Subcutaneous abdominal adipose tissue (tissue), 5 donors: ENCODE data around the gene ICAM4.

Source experiments
- H3K27ac ChIP-seq: one replicate; pipeline ENCODE4 v1.7.0; 2013; ENCODE audit warnings: low read depth, mild to moderate bottlenecking, inconsistent platforms, low read length, moderate library complexity
- H3K27me3 ChIP-seq, 5 donors: one replicate each; pipeline ENCODE4 v1.7.0; 2013; ENCODE audit warnings: low read length in 5 of 5, inconsistent platforms in 1 of 5; ENCODE audit not compliant: control insufficient read depth in 5 of 5, insufficient read depth in 4 of 5
- H3K36me3 ChIP-seq, 5 donors: one replicate each; pipeline ENCODE4 v1.7.0; 2013; ENCODE audit warnings: low read length in 5 of 5; ENCODE audit not compliant: control insufficient read depth in 5 of 5, insufficient read depth in 5 of 5
- H3K4me1 ChIP-seq, 5 donors: one replicate each; pipeline ENCODE4 v1.7.0; 2013; ENCODE audit warnings: low read length in 5 of 5, mild to moderate bottlenecking in 3 of 5, moderate library complexity in 1 of 5; ENCODE audit not compliant: control insufficient read depth in 5 of 5, insufficient read depth in 5 of 5
- H3K4me3 ChIP-seq, 5 donors: one replicate each; pipeline ENCODE4 v1.7.0; 2013; ENCODE audit warnings: low read length in 5 of 5, low read depth in 1 of 5
- H3K9ac ChIP-seq, 5 donors: one replicate each; pipeline ENCODE4 v1.7.0; 2013; ENCODE audit warnings: low read length in 5 of 5, mild to moderate bottlenecking in 4 of 5, moderate library complexity in 3 of 5
- H3K9me3 ChIP-seq, 5 donors: one replicate each; pipeline ENCODE4 v1.7.0; 2013; ENCODE audit warnings: low read length in 5 of 5; ENCODE audit not compliant: control insufficient read depth in 5 of 5
- donor health status: healthy.
- donor health status: healthy.
- donor health status: healthy.
- donor health status: healthy.
- donor health status: healthy.

ICAM4 gene

DNA sequence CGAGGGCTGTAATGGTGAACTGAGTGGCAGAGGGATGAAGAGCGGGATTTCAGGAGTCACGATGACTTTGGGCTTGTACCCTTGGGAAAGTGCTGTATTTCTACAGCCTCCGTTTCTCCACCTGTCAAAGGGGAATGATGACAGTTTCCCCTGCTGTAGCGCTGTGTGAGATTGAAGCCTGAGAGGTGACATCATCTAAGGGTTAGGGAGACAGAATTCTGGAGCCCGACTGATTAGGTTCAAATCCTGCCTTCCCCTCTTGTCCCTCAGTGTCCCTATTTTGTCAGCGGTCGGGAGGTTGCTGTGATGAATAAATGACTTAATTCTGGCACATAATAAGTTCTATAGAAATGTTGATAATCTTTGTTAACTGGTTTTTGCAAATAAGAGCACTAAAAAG is 34.0 kb upstream of the ICAM4 start:
- peaks cover 0 to 35% (median 31%) of the 10 kb centered on the region in 5 donors for H3K36me3 ChIP-seq
- peak overlapping the region; percentile 68 to 100 (median 100) for H3K4me3 ChIP-seq
- no peaks in the 10 kb centered on the region for H3K27me3 ChIP-seq
- H3K4me1 ChIP-seq: peaks cover 0 to 25% (median 12%) of the 10 kb centered on the region in 5 donors
- no peaks in the 10 kb centered on the region for H3K9me3 ChIP-seq
- peak overlapping the region; percentile 77 to 92 (median 79) for H3K9ac ChIP-seq
- peak overlapping the region; percentile 50 for H3K27ac ChIP-seq

DNA sequence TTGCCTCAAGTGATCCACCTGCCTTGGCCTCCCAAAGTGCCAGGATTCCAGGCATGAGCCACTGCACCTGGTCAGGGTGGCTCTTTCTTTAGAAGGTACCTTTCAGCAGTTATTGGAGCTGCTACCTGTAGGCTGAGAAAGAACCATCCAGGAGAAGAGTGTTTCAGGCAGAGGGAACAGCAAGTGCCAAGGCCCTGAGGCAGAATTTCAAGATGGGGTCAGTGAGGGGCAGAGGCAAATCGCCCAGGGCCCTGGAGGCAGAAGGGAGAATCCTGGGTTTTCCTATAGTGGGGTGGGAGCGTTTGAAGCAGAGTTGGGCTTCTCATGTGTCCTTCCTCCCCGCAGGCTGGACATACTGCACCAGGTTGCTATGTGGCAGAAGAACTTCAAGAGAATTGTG is 32.5 kb upstream of the ICAM4 start:
- H3K9ac ChIP-seq: no peak overlapping the region

GRCh38 chr19:10255358-10255757 is 31.4 kb upstream of the ICAM4 start:
- no peaks in the 10 kb centered on the region for H3K9me3 ChIP-seq
- H3K4me3 ChIP-seq: no peak overlapping the region
- no peak overlapping the region for H3K9ac ChIP-seq
- no peaks in the 10 kb centered on the region for H3K27me3 ChIP-seq
- H3K27ac ChIP-seq: no peak overlapping the region
- peaks cover 0 to 50% (median 49%) of the 10 kb centered on the region in 5 donors for H3K36me3 ChIP-seq
- peaks cover 0 to 23% (median 13%) of the 10 kb centered on the region in 5 donors for H3K4me1 ChIP-seq

More for the DNA sequence above, 32.5 kb upstream of the ICAM4 start:
- Histone ChIP-seq H3K4me1 (peaks cover 0 to 28% (median 14%) of the 10 kb centered on the region in 5 donors), H3K9me3 (no peaks in the 10 kb centered on the region), H3K4me3 (no peak overlapping the region), H3K36me3 (peaks cover 0 to 47% (median 42%) of the 10 kb centered on the region in 5 donors), H3K27ac (no peak overlapping the region), H3K27me3 (no peaks in the 10 kb centered on the region)

DNA sequence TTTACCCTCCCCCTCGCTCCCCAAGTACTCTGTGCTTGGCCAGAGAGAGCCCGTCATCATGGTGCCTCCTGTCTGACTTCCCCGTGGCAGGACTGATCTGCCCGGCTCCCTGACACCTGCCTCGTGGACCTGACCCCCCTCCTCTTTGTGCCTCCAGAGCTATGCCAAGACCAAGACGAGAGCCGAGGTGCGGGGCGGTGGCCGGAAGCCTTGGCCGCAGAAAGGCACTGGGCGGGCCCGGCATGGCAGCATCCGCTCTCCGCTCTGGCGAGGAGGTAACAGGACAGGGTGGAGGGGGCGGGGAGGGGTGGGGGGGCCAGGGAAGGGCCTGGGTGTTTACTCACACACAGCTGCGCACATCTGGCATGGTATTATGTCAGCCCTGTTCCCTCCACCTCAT is 30.2 kb upstream of the ICAM4 start:
- no peaks in the 10 kb centered on the region for H3K9me3 ChIP-seq
- peaks cover 0 to 50% (median 49%) of the 10 kb centered on the region in 5 donors for H3K36me3 ChIP-seq
- H3K4me3 ChIP-seq: no peak overlapping the region
- no peak overlapping the region for H3K27ac ChIP-seq
- peaks cover 0 to 15% (median 10%) of the 10 kb centered on the region in 5 donors for H3K4me1 ChIP-seq
- no peaks in the 10 kb centered on the region for H3K27me3 ChIP-seq
- no peak overlapping the region for H3K9ac ChIP-seq

DNA sequence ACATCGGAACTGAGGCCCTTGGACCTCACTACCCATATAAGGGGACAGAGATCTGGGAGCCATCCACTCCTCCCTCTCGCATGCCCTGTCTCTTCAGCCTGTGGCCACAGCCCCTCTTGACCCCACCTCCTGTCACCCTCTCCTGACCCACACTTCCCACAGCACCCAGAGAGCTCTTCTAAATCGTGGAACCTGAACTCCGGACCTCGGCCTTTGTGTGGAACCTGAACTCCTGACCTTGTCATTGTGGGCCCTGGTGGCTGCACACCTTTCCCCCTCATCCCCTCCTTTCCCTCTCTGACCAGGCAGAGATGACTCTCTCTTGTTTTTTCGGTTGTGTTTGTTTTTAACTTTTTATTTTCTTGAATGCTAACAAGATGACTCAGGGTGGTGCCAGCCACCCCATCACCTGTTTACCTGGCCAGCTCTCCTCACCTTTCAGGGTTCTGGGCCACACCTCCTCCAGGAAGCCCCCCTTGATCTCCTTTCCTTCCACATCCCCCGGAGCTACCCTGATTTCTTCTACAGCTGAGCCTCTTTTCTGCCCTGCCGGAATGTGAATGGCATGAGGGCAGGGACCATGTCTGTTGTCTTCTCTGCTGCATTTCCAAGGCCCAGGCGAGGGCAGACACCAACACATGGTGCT is 29.7 kb upstream of the ICAM4 start:
- Histone ChIP-seq H3K36me3 (peaks cover 0 to 50% (median 49%) of the 10 kb centered on the region in 5 donors), H3K9me3 (no peaks in the 10 kb centered on the region), H3K4me3 (no peak overlapping the region), H3K27me3 (no peaks in the 10 kb centered on the region), H3K4me1 (peaks cover 0 to 13% (median 10%) of the 10 kb centered on the region in 5 donors), H3K9ac (no peak overlapping the region), H3K27ac (no peak overlapping the region)

- no peak overlapping the region for H3K27ac ChIP-seq
- no peak overlapping the region for H3K4me3 ChIP-seq
- H3K9me3 ChIP-seq: no peaks in the 10 kb centered on the region
- no peaks in the 10 kb centered on the region for H3K27me3 ChIP-seq
- no peak overlapping the region for H3K9ac ChIP-seq
- peaks cover 0 to 4% (median 0%) of the 10 kb centered on the region in 5 donors for H3K4me1 ChIP-seq
- H3K36me3 ChIP-seq: peaks cover 0 to 50% (median 49%) of the 10 kb centered on the region in 5 donors
Measured at GRCh38 chr19:10258080-10258710, 28.6 kb upstream of the ICAM4 start.

- Histone ChIP-seq H3K4me3 (no peak overlapping the region), H3K36me3 (peaks cover 0 to 46% (median 44%) of the 10 kb centered on the region in 5 donors), H3K27me3 (no peaks in the 10 kb centered on the region), H3K4me1 (peaks cover 0 to 4% (median 0%) of the 10 kb centered on the region in 5 donors), H3K9ac (no peak overlapping the region), H3K27ac (no peak overlapping the region), H3K9me3 (no peaks in the 10 kb centered on the region)
Measured at GRCh38 chr19:10259162-10259905, 27.4 kb upstream of the ICAM4 start.

GRCh38 chr19:10260141-10260584 is 26.6 kb upstream of the ICAM4 start:
- H3K4me3 ChIP-seq: no peak overlapping the region
- no peaks in the 10 kb centered on the region for H3K27me3 ChIP-seq
- no peak overlapping the region for H3K9ac ChIP-seq
- H3K4me1 ChIP-seq: peaks cover 0 to 4% (median 0%) of the 10 kb centered on the region in 5 donors
- H3K9me3 ChIP-seq: no peaks in the 10 kb centered on the region
- H3K27ac ChIP-seq: no peak overlapping the region
- H3K36me3 ChIP-seq: peaks cover 0 to 38% (median 38%) of the 10 kb centered on the region in 5 donors

GRCh38 chr19:10262771-10263170 is 24.0 kb upstream of the ICAM4 start:
- H3K9me3 ChIP-seq: no peaks in the 10 kb centered on the region
- no peak overlapping the region for H3K27ac ChIP-seq
- H3K9ac ChIP-seq: no peak overlapping the region
- H3K36me3 ChIP-seq: peaks cover 0 to 18% (median 15%) of the 10 kb centered on the region in 5 donors
- H3K27me3 ChIP-seq: no peaks in the 10 kb centered on the region
- no peak overlapping the region for H3K4me3 ChIP-seq
- H3K4me1 ChIP-seq: peaks cover 0 to 9% (median 0%) of the 10 kb centered on the region in 5 donors
